HCT116 (cell line): Measurements from ENCODE around the gene MED14. TPM values are rescaled to one million over a fixed set of nuclear protein-coding genes. Genes with fewer than 3 reads are reported as not detected.

Source experiments
- ATAC-seq: fragments of 200-7000 bp; cut with Tn5 transposase; 2 replicates; pipeline ENCODE4 v1.9.1; 2020; ENCODE audit warnings: mild to moderate bottlenecking, moderate library complexity
- BruUV-seq: library from RNA; stranded (reverse); fragments of 400-500 nt; replicated peaks from 2 replicates; lab custom pipeline; 2021; lab: Mats Ljungman, UMichigan
- CTCF ChIA-PET: fragments of 300-600 bp; sonication (Branson Sonifier 250); formaldehyde crosslinking; loops from one replicate; lab custom pipeline; 2021; ENCODE audit warnings: antibody characterized with exemption; lab: Charles Lee
- POLR2A ChIA-PET: fragments of 300-600, 350-600 bp; sonication (Branson Sonifier 250); formaldehyde crosslinking; loops from one replicate; lab custom pipeline; 2021; ENCODE audit warnings: antibody characterized with exemption; lab: Charles Lee
- RAD21 ChIA-PET, 2 experiments: fragments of 300-600 bp; sonication (Branson Sonifier 250); formaldehyde crosslinking; loops; one replicate each; lab custom pipeline; 2023; ENCODE audit warnings: low total read pairs in 2 of 2; ENCODE audit not compliant: uncharacterized antibody in 2 of 2, unreplicated experiment in 2 of 2, low non-redundant PET in 1 of 2; lab: Charles Lee
- DNase-seq: peaks from one replicate; pipeline ENCODE4 v3.0.0-alpha.2; 2010; ENCODE audit warnings: low read depth, low spot score
- H2AFZ ChIP-seq: fragments of 200-600 bp; shearing (Covaris generic), sonication (generic); 2 replicates; pipeline ENCODE4 v1.6.1; 2017; ENCODE audit warnings: low read depth, mixed run types, mixed read lengths, antibody characterized with exemption, low read length; ENCODE audit not compliant: poor library complexity, severe bottlenecking
- H3K27ac ChIP-seq: 2 replicates; pipeline ENCODE4 v1.5.1; 2012; ENCODE audit warnings: low read depth, low read length
- H3K27me3 ChIP-seq: fragments of 200-600 bp; sonication (generic); 2 replicates; pipeline ENCODE4 v1.6.1; 2016; ENCODE audit warnings: mixed run types, low read length, mixed read lengths; ENCODE audit not compliant: insufficient read depth
- H3K36me3 ChIP-seq, 2 experiments: fragments of 200-500 bp in 1 of 2; fragments of 200-600 bp in 1 of 2; sonication (Bioruptor generic) in 1 of 2; sonication (generic) in 1 of 2; 2 replicates each; pipeline versions ENCODE4 v1.5.1 to v1.6.1; 2014 to 2016; ENCODE audit warnings: low read length in 2 of 2, inconsistent platforms in 1 of 2, mixed read lengths in 1 of 2, mixed run types in 1 of 2; ENCODE audit not compliant: insufficient read depth in 2 of 2, control insufficient read depth in 1 of 2
- H3K4me1 ChIP-seq, 2 experiments: fragments of 200-600 bp in 1 of 2; sonication (generic) in 1 of 2; 2 replicates each; pipeline versions ENCODE4 v1.5.1 to v1.6.1; 2012 to 2017; ENCODE audit warnings: low read length in 2 of 2, inconsistent platforms in 1 of 2, mild to moderate bottlenecking in 1 of 2, mixed read lengths in 1 of 2, mixed run types in 1 of 2, moderate library complexity in 1 of 2; ENCODE audit not compliant: insufficient read depth in 2 of 2, control insufficient read depth in 1 of 2
- H3K4me2 ChIP-seq: fragments of 200-600 bp; sonication (generic); 2 replicates; pipeline ENCODE4 v1.6.1; 2017; ENCODE audit warnings: mixed run types, low read length, mixed read lengths
- H3K4me3 ChIP-seq, 2 experiments: fragments of 200-600 bp in 1 of 2; sonication (generic) in 1 of 2; replicated peaks in 1 of 2; 2 replicates each; pipeline ENCODE4 v1.5.1; 2011 to 2016; ENCODE audit warnings: low read length in 2 of 2, control low read depth in 1 of 2, low read depth in 1 of 2, mild to moderate bottlenecking in 1 of 2, mixed read lengths in 1 of 2, mixed run types in 1 of 2
- H3K79me2 ChIP-seq: fragments of 200-600 bp; sonication (generic); 2 replicates; pipeline ENCODE4 v1.6.1; 2017; ENCODE audit warnings: mild to moderate bottlenecking, mixed run types, low read length, moderate library complexity, mixed read lengths; ENCODE audit not compliant: insufficient read depth
- H3K9ac ChIP-seq: fragments of 200-600 bp; sonication (generic); 2 replicates; pipeline ENCODE4 v1.6.1; 2016; ENCODE audit warnings: low read length, mixed read lengths
- H3K9me2 ChIP-seq: fragments of 200-600 bp; sonication (generic), shearing (Covaris generic); 2 replicates; pipeline ENCODE4 v1.6.1; 2017; ENCODE audit warnings: mixed run types, mild to moderate bottlenecking, moderate library complexity; ENCODE audit not compliant: insufficient read depth
- H3K9me3 ChIP-seq, 2 experiments: fragments of 200-500 bp in 1 of 2; fragments of 200-600 bp in 1 of 2; sonication (Bioruptor generic) in 1 of 2; sonication (generic) in 1 of 2; 2 replicates each; pipeline ENCODE4 v1.6.1; 2014 to 2017; ENCODE audit warnings: low read length in 2 of 2, mixed read lengths in 2 of 2, inconsistent platforms in 1 of 2, low read depth in 1 of 2, mild to moderate bottlenecking in 1 of 2, mixed run types in 1 of 2, moderate library complexity in 1 of 2; ENCODE audit not compliant: control insufficient read depth in 1 of 2, insufficient read depth in 1 of 2
- H4K20me1 ChIP-seq: fragments of 200-600 bp; sonication (generic), shearing (Covaris generic); 2 replicates; pipeline ENCODE4 v1.6.1; 2017; ENCODE audit warnings: mixed run types, mild to moderate bottlenecking, moderate library complexity; ENCODE audit not compliant: insufficient read depth
- ATF3 ChIP-seq: IDR thresholded peaks from 2 replicates; pipeline ENCODE4 v1.6.1; 2012
- CBX3 ChIP-seq: IDR thresholded peaks from 2 replicates; pipeline ENCODE4 v1.6.1; 2012; ENCODE audit warnings: low read depth
- CEBPB ChIP-seq: IDR thresholded peaks from 2 replicates; pipeline ENCODE4 v1.6.1; 2012; ENCODE audit warnings: low read depth
- EGR1 ChIP-seq: IDR thresholded peaks from 2 replicates; pipeline ENCODE4 v1.6.1; 2012; ENCODE audit warnings: low read depth
- ELF1 ChIP-seq: IDR thresholded peaks from 2 replicates; pipeline ENCODE4 v1.6.1; 2012; ENCODE audit warnings: low read depth, borderline replicate concordance
- FOSL1 ChIP-seq: IDR thresholded peaks from 2 replicates; pipeline ENCODE4 v1.6.1; 2012; ENCODE audit warnings: low read depth
- JUND ChIP-seq: IDR thresholded peaks from 2 replicates; pipeline ENCODE4 v1.6.1; 2012
- MAX ChIP-seq: IDR thresholded peaks from 2 replicates; pipeline ENCODE4 v1.6.1; 2012
- POLR2A ChIP-seq: IDR thresholded peaks from 2 replicates; pipeline ENCODE4 v1.7.0; 2011; ENCODE audit warnings: borderline replicate concordance; ENCODE audit not compliant: insufficient read depth, insufficient read length; ENCODE audit errors: extremely low read depth
- POLR2AphosphoS5 ChIP-seq: IDR thresholded peaks from 2 replicates; pipeline ENCODE4 v1.6.1; 2011; ENCODE audit warnings: mild to moderate bottlenecking, low read depth, low read length, moderate library complexity
- RAD21 ChIP-seq: IDR thresholded peaks from 2 replicates; pipeline ENCODE4 v1.6.1; 2012; ENCODE audit warnings: low read depth, mild to moderate bottlenecking
- REST ChIP-seq: IDR thresholded peaks from 2 replicates; pipeline ENCODE4 v1.6.1; 2012; ENCODE audit warnings: low read depth
- SIN3A ChIP-seq: IDR thresholded peaks from 2 replicates; pipeline ENCODE4 v1.6.1; 2012; ENCODE audit warnings: low read depth
- SP1 ChIP-seq: IDR thresholded peaks from 2 replicates; pipeline ENCODE4 v1.6.1; 2012; ENCODE audit warnings: low read depth
- SRF ChIP-seq: IDR thresholded peaks from 2 replicates; pipeline ENCODE4 v1.6.1; 2012; ENCODE audit warnings: low read depth
- YY1 ChIP-seq: IDR thresholded peaks from 2 replicates; pipeline ENCODE4 v1.6.1; 2011; ENCODE audit warnings: low read length, low read depth, moderate library complexity, mild to moderate bottlenecking; ENCODE audit not compliant: insufficient replicate concordance; ENCODE audit errors: extremely low read depth
- ZBTB33 ChIP-seq: IDR thresholded peaks from 2 replicates; pipeline ENCODE4 v1.6.1; 2011; ENCODE audit warnings: mild to moderate bottlenecking, low read length, moderate library complexity; ENCODE audit not compliant: insufficient replicate concordance; ENCODE audit errors: extremely low read depth
- ZFX ChIP-seq: fragments of 450-650 bp; IDR thresholded peaks from 2 replicates; pipeline ENCODE4 v1.6.1; 2017
- ZNF274 ChIP-seq: fragments of 200-500 bp; sonication (Bioruptor generic); IDR thresholded peaks from 2 replicates; pipeline ENCODE4 v1.6.1; 2014; ENCODE audit warnings: mild to moderate bottlenecking, low read depth, low read length, inconsistent platforms
- intact Hi-C: fragments of 100-400 bp; cut with micrococcal nuclease; formaldehyde crosslinking; loops from 2 replicates; pipeline ENCODE4 v1.10.0; 2022
- total RNA-seq: library from RNA; stranded (reverse); gene quantifications from one replicate; pipeline ENCODE4 v1.2.1, GENCODE V29; 2021; ENCODE audit not compliant: unreplicated experiment

Gene MED14
- total RNA-seq, 1 experiment from 2014 or later = 51.8 TPM

GRCh38 chrX:40647307-40648197 lies 87.8 kb downstream of the MED14 start, which contains the start of gene CXorf38:
TSS of gene CXorf38 (minus strand) at chrX:40647561. CDS start at chrX:40647520, 41 bp downstream.
- H3K79me2 ChIP-seq = peaks cover 27% of the 10 kb centered on the region
- no peaks in the 10 kb centered on the region for H3K36me3 ChIP-seq
- peak within 1 kb of the TSS; percentile 79 for H3K4me2 ChIP-seq
- no peak within 1 kb of the TSS for H2AFZ ChIP-seq
- H3K9me3 ChIP-seq = no peaks in the 10 kb centered on the region
- CTCF ChIA-PET = interaction anchor here (0.6 to 1.0 kb wide), 2 partner anchors 103 to 147 kb away, joined by 3 read pairs; no protein-coding TSS in a partner anchor
- peak within 1 kb of the TSS; percentile 53 for H3K27ac ChIP-seq
- DNase-seq (peak; percentile 66), ATAC-seq (peak; percentile 92)
- H3K9me2 ChIP-seq = no peaks in the 10 kb centered on the region
- peaks cover 4 to 10% of the 10 kb centered on the region in 2 experiments; a peak in 2 of 4 replicates for H3K4me1 ChIP-seq
- TF ChIP-seq SP1 (peak; percentile 39; the same call in 1 of the 2 replicates), ELF1 (peak; percentile 41; the same call in 1 of the 2 replicates), MAX (peak; percentile 39; the same call in 1 of the 2 replicates), SIN3A (0 out of 2 replicates have a peak, but pooled peaks have one; percentile 32), REST (no peak), POLR2AphosphoS5 (peak; percentile 74), CEBPB (no peak), YY1 (no peak), ZBTB33 (peak; percentile 4), JUND (no peak), FOSL1 (no peak), ZNF274 (no peak), EGR1 (no peak), CBX3 (no peak), RAD21 (no peak), ZFX (peak; percentile 76), ATF3 (no peak), SRF (no peak), POLR2A (peak; percentile 37)
- H3K9ac ChIP-seq = peak within 1 kb of the TSS; percentile 73
- no TSS peak for BruUV-seq
- H3K27me3 ChIP-seq = no peaks in the 10 kb centered on the region
- RAD21 ChIA-PET = no interaction called here
- POLR2A ChIA-PET = no interaction called here
- no peaks in the 10 kb centered on the region for H4K20me1 ChIP-seq
- H3K4me3 ChIP-seq = peak within 1 kb of the TSS; percentile 65 to 72
- intact Hi-C loops = no loop called here
